LNCAP (cell line): ENCODE data around the gene NOL4L.
A peak's percentile ranks its signal among the peaks of the same experiment; 100 is the strongest.

ENCODE experiments used
- TF ChIP-seq, protein P1 (sequence below): fragments of 450-650 bp; IDR thresholded peaks from 2 replicates; pipeline ENCODE4 v1.5.1; 2017; ENCODE audit warnings: mild to moderate bottlenecking

Gene NOL4L

DNA sequence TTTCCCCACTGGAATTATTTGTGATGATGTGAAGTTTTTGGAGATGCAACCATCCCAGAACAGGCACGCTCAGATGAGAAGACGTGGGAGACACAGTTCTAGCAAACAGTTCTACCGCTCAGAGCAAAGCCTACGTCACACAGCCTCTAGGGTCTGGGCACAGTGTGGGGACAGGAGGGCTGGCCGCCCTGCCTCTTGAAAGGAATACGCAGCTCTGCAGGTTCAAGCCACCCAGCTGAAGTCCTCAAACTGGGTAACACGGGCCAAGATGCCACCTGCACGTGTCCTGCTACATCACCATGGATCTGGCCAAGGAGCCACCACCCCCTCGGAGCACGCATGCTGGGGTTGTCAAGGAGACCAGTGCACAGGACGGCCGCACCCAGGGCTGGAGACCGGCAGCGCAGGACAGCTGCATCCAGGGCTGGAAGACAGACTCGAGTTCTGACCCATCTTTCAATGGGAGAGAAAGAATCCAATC is 75.0 kb downstream of the NOL4L start:
- TF ChIP-seq, protein P1, sequence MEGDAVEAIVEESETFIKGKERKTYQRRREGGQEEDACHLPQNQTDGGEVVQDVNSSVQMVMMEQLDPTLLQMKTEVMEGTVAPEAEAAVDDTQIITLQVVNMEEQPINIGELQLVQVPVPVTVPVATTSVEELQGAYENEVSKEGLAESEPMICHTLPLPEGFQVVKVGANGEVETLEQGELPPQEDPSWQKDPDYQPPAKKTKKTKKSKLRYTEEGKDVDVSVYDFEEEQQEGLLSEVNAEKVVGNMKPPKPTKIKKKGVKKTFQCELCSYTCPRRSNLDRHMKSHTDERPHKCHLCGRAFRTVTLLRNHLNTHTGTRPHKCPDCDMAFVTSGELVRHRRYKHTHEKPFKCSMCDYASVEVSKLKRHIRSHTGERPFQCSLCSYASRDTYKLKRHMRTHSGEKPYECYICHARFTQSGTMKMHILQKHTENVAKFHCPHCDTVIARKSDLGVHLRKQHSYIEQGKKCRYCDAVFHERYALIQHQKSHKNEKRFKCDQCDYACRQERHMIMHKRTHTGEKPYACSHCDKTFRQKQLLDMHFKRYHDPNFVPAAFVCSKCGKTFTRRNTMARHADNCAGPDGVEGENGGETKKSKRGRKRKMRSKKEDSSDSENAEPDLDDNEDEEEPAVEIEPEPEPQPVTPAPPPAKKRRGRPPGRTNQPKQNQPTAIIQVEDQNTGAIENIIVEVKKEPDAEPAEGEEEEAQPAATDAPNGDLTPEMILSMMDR, result no peak

DNA sequence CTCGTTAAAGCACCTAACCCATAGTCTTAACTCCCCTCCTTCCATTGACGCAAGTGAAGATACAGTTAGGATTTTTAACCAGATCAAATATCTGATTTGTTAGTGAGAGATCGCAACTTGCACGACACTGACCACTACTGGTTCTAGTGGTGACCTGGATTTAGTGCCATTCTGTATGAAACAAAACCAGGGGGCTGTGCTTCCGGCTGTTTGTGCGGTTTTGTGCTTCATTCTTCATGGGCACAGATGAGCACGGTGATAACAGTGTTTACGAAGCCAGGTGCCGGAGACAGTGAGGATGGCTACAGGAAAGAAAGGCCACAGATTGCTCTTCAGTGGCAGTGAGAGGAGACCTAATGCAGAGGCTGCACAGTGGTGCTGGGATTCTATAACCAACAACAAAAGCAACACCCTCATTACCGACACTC is 75.5 kb downstream of the NOL4L start:
- TF ChIP-seq, protein P1, result peak; percentile 35; the same call in 1 of the 2 replicates

DNA sequence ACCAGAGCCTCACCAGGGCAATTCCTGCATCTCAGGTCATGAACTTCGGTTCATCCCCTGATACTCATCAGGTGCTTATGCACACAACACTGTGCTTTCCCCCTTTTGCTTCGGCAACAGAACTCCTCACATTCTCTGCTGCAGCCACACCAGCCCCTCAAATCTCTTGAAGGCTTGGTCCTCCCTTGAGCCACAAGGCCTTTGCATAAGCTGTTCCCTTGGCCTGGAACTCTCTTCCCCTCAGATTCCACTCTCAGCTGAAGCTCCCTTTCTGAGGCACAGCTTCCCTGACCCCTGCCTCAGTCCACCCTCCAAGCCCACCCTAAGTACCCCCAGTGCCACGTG is 76.4 kb downstream of the NOL4L start:
- TF ChIP-seq, protein P1, result no peak

DNA sequence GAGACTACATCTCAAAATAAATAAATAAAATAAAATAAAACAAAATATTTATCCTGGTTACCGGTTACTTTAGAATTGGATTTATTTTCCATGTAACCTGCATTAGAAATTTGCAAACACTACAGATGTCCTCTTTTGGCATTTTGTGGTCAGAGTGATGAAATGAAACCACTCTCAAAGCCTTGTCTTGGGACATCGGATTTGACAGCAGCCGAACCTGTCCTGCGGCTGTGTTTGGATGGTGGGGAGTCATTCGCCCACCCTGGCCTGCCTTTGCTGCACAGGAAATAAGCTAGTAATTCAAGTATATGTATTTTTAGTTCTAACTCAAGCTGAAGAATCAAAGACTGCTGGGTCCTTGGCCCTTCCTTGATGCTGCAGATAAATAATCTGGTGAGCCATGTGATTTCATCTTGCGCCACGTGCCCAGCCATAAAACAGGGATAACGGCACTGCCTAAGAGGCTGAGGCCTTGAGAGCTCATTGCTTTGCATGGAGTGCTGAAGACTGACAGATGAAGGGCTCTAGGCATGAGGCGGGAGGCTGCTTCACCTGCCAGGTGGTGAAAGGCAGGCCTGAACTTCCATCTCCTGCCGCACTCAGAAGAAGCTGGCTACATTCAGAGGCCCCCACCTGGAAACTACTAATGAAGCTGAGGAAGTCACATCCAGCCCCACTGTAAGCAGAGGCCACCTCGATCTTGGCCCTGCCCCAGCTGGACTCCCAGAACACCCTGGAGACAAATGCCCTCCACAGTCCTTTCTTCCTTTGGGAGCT is 76.9 kb downstream of the NOL4L start:
- TF ChIP-seq, protein P1, result no peak

DNA sequence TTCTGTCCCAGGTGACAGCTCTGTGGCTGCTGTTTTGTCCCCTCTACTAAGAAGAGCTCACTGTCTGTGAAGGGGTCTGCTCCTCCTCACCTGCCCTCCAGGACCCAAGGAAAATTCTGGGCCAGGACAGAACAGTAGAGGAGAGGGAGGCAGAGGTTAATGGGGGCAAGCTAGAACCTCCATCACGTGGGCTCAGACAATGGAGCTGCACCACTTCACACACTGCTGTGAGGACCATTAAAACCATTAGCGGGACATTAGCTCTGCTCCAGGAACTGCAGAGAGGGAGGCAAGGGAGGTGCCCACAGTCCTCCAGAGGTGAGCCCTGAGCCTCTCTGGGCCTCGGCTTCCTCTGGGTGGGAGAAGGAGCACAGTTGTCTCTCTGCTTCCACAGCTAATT is 78.4 kb downstream of the NOL4L start:
- TF ChIP-seq, protein P1, result no peak

DNA sequence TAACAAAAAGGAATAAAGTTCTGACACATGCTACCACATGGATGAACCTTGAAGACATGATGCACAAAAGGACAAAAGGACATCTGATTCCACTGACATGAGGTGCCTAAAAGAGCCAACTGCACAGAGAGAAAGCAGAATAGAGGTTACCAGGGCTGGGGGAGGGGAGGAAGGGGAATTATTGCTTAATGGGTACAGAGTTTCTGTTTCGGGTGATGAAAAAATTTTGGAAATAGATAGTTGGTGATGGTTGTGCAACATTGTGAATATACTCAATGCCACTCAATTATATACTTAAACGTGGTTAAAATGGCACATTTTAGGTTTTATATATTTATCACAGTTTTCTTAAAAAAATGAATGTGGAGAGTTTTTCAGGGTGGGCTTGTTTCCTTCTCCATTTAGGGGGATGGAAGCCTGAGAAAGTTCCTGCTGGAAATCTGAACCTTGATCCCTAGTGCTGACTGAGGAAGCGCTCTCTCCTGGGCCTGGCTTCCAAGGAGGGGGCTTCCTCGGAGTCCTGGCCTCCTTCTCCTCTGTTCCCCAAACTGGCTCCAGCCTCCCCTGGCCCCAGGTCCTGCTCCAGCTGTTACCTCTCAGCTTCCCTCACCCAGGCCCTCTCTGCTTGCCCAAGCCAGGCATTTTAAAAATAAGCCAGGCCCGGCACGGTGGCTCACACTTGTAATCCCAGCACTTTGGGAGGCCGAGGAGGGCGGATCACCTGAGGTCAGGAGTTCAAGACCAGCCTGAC is 79.2 kb downstream of the NOL4L start:
- TF ChIP-seq, protein P1, result no peak

DNA sequence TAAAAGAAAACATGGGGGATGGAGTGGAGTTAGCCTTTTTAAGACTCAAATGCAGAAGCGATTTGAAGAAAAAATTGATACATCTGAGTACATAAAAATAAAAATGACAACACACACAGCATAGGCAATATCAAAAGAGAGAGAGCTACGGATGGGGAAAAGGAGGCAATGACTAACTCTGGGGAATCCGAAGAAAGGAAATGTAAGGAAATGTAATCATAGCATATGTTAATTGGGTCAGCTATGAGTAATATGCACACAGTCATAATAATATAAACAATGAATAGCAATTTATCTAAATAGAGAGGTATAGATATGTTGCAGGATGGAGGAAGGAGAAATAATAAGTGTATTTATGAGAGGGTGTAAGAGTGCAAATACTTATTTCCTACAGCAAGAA is 83.4 kb downstream of the NOL4L start:
- TF ChIP-seq, protein P1, result no peak
